Lower lobe of right lung (tissue), 2 donors: ENCODE measurements around the gene CSMD2. TPM values are rescaled to one million over a fixed set of nuclear protein-coding genes. Genes with fewer than 3 reads are reported as not detected.

Source experiments
- ATAC-seq, 2 donors: fragments of 200-7000 bp; cut with Tn5 transposase; one replicate each; pipeline ENCODE4 v1.9.1; 2020 to 2022; ENCODE audit warnings: mild to moderate bottlenecking in 2 of 2, moderate library complexity in 2 of 2
- DNase-seq: peaks from one replicate; pipeline ENCODE4 v3.0.0-alpha.2; 2020
- H3K27ac ChIP-seq: fragments of 200-600 bp; one replicate; pipeline ENCODE4 v1.8.0; 2022
- H3K27me3 ChIP-seq: fragments of 200-600 bp; one replicate; pipeline ENCODE4 v1.8.0; 2022; ENCODE audit warnings: low read depth
- H3K36me3 ChIP-seq: fragments of 200-600 bp; one replicate; pipeline ENCODE4 v1.8.0; 2022; ENCODE audit warnings: mild to moderate bottlenecking
- H3K4me1 ChIP-seq: fragments of 200-600 bp; one replicate; pipeline ENCODE4 v1.8.0; 2022
- H3K4me3 ChIP-seq: fragments of 200-600 bp; one replicate; pipeline ENCODE4 v1.8.0; 2022; ENCODE audit warnings: mild to moderate bottlenecking
- H3K9me3 ChIP-seq: fragments of 200-600 bp; one replicate; pipeline ENCODE4 v1.8.0; 2022
- CTCF ChIP-seq: fragments of 200-600 bp; IDR thresholded peaks from one replicate; pipeline ENCODE4 v1.8.0; 2022; ENCODE audit warnings: antibody characterized with exemption, mild to moderate bottlenecking
- intact Hi-C: fragments of 100-400 bp; cut with DNase I; formaldehyde crosslinking; loops from one replicate; pipeline ENCODE4 v1.11.0; 2022
- total RNA-seq: library from RNA; stranded (reverse); fragmentation: NEBNext Ultra II Directional; extraction: Animal tissue kit (Norgen Biotek cat#: 25700); gene quantifications from one replicate; pipeline ENCODE4 v1.2.1, GENCODE V29; 2021
- donor health status: DM: no; HTN: yes; CAD: no; lungs with severe emphysema.

CSMD2 gene
- total RNA-seq, 1 donor from 2014 or later = 1.1 TPM

DNA sequence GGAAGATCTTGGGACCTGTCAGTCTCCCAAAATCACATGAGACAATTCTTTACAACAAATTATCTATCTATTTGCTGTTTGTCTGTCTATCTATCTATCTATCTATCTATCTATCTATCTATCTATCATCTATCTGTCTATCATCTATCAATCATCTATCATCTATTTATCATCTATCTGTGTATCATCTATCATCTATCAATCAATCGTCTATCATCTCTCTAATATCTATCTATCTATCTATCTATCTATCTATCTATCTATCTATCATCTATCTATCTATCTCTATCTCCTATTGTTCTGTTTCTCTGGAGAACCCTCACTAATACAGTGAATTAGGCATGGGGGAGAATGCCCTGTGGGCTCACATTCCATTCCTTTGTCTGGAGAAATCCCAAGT, 374.5 kb downstream of the CSMD2 start:
- no peak for ATAC-seq

DNA sequence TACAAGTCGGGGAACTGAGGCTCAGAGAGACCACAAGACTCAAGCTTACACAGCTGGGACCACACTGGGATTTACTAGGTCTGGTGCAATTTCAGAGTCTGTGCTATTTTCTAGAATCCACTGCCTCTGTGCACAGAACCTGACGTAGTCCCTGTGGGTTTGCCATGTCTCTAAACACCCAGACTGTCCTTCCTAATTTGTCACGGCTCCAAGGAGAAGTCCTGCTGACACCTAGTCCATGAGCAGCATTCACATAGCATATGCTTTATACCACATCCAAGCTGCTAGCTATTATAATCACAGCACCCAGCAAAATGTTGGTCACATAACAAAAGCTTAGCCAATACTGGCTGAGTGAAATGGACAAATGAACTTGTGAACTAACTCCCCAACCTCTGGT, 380.2 kb downstream of the CSMD2 start:
- Histone ChIP-seq H3K4me3 (no peak overlapping the region), H3K9me3 (no peaks in the 10 kb centered on the region), H3K27me3 (no peaks in the 10 kb centered on the region), H3K4me1 (no peaks in the 10 kb centered on the region), H3K36me3 (no peaks in the 10 kb centered on the region), H3K27ac (no peak overlapping the region)
- intact Hi-C loops = no loop called here
- TF ChIP-seq CTCF = no peak
- ATAC-seq = no peak
- no peak for DNase-seq

More for the DNA sequence above, 374.5 kb downstream of the CSMD2 start:
- Histone ChIP-seq H3K36me3 (no peaks in the 10 kb centered on the region), H3K4me3 (no peak overlapping the region), H3K27me3 (no peaks in the 10 kb centered on the region), H3K4me1 (no peaks in the 10 kb centered on the region), H3K27ac (no peak overlapping the region), H3K9me3 (no peaks in the 10 kb centered on the region)
- intact Hi-C loops = no loop called here
- no peak for DNase-seq
- TF ChIP-seq CTCF = no peak

GRCh38 chr1:33782776-33783175, 382.3 kb downstream of the CSMD2 start:
- Histone ChIP-seq H3K4me1 (no peaks in the 10 kb centered on the region), H3K27ac (no peak overlapping the region), H3K27me3 (no peaks in the 10 kb centered on the region), H3K36me3 (no peaks in the 10 kb centered on the region), H3K9me3 (no peaks in the 10 kb centered on the region), H3K4me3 (no peak overlapping the region)
- TF ChIP-seq CTCF = no peak
- intact Hi-C loops = no loop called here
- DNase-seq (no peak), ATAC-seq (no peak)

DNA sequence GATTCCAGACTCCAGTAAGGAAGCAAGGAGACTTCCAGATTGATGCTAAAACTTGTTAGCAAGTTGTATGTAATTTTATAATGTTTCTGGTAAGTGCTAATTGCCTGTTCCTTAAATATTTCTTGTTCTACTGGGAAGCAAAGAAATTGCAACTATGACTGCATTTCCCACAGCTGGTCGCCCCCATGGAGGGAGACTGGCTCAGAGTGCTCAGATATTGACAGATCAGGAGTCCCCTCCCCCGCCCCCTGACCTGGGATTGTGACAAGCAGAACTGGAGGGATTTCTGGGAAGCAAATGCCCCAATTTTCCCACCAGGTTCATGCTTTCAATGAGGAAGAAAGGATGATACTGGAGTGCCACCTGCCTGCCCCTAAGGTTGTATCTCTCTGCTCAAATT, 383.4 kb downstream of the CSMD2 start:
- no peak for DNase-seq
- intact Hi-C loops = no loop called here
- Histone ChIP-seq H3K36me3 (no peaks in the 10 kb centered on the region), H3K4me1 (no peaks in the 10 kb centered on the region), H3K9me3 (no peaks in the 10 kb centered on the region), H3K27me3 (no peaks in the 10 kb centered on the region), H3K4me3 (no peak overlapping the region), H3K27ac (no peak overlapping the region)
- no peak for ATAC-seq
- no peak for TF ChIP-seq CTCF

- no peaks in the 10 kb centered on the region for H3K4me1 ChIP-seq
- no peak for ATAC-seq
- no peak overlapping the region for H3K4me3 ChIP-seq
- H3K36me3 ChIP-seq = no peaks in the 10 kb centered on the region
- H3K27ac ChIP-seq = no peak overlapping the region
- intact Hi-C loops = no loop called here
- peaks cover 5% of the 10 kb centered on the region for H3K27me3 ChIP-seq
- no peak for DNase-seq
- TF ChIP-seq CTCF = no peak
- no peaks in the 10 kb centered on the region for H3K9me3 ChIP-seq
These were observed 387.7 kb downstream of the CSMD2 start for GRCh38 chr1:33777337-33777736.

DNA sequence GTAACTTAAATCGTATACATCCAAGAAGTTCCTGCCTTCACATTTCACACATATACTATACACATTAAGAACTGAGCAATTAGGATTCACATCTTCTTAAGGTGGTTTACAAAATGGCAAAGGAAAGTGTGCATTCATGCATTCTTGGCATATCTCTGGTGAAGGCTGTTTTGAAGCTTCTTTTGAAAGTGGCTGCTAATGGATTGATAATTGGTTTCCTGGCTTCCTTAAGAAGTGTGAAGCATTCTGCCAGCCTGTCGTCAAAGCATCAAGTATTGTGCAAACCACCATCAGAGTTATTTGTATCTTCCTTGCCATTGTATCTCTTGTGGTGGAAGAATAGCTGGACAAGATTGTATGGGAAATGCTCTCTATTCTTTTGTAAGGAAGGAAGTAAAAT, 396.2 kb downstream of the CSMD2 start:
- intact Hi-C loops = no loop called here
- Histone ChIP-seq H3K27me3 (no peaks in the 10 kb centered on the region), H3K27ac (no peak overlapping the region), H3K4me3 (no peak overlapping the region), H3K4me1 (no peaks in the 10 kb centered on the region), H3K36me3 (no peaks in the 10 kb centered on the region), H3K9me3 (no peaks in the 10 kb centered on the region)
- no peak for ATAC-seq
- DNase-seq = no peak
- TF ChIP-seq CTCF = no peak
